ENCODE results near the gene CCNG1.

GRCh38 chr5:163453705-163454104, 16.3 kb downstream of the CCNG1 start:
- TF ChIP-seq, protein P1, sequence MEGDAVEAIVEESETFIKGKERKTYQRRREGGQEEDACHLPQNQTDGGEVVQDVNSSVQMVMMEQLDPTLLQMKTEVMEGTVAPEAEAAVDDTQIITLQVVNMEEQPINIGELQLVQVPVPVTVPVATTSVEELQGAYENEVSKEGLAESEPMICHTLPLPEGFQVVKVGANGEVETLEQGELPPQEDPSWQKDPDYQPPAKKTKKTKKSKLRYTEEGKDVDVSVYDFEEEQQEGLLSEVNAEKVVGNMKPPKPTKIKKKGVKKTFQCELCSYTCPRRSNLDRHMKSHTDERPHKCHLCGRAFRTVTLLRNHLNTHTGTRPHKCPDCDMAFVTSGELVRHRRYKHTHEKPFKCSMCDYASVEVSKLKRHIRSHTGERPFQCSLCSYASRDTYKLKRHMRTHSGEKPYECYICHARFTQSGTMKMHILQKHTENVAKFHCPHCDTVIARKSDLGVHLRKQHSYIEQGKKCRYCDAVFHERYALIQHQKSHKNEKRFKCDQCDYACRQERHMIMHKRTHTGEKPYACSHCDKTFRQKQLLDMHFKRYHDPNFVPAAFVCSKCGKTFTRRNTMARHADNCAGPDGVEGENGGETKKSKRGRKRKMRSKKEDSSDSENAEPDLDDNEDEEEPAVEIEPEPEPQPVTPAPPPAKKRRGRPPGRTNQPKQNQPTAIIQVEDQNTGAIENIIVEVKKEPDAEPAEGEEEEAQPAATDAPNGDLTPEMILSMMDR (IDR thresholded peaks at IDR 0.05) = no peak
- TF ChIP-seq POLR2A (IDR thresholded peaks at IDR 0.05) = no peak

Data from adrenal gland (tissue), 5 donors.